B cell (primary cell): ENCODE measurements around the gene BCHE. TPM values are rescaled to one million over a fixed set of nuclear protein-coding genes. Genes with fewer than 3 reads are reported as not detected.

Experiments used
- ATAC-seq: fragments of 200-7000 bp; cut with Tn5 transposase; one replicate; pipeline ENCODE4 v1.10.0; 2021; ENCODE audit warnings: low read depth, mild to moderate bottlenecking, moderate number of reproducible peaks, moderate library complexity
- CTCF ChIA-PET: fragments of 350-600 bp; sonication (Branson Sonifier 250); formaldehyde crosslinking; loops from one replicate; lab custom pipeline; 2021; ENCODE audit warnings: antibody characterized with exemption, inconsistent platforms; lab: Charles Lee
- POLR2A ChIA-PET: fragments of 350-600 bp; sonication (Branson Sonifier 250); formaldehyde crosslinking; loops from one replicate; lab custom pipeline; 2021; ENCODE audit warnings: antibody characterized with exemption; lab: Charles Lee
- DNase-seq: peaks from one replicate; pipeline ENCODE4 v3.0.0; 2013
- H2AFZ ChIP-seq: 2 replicates; pipeline ENCODE4 v1.6.1; 2012; ENCODE audit warnings: mild to moderate bottlenecking, low read depth, low read length; ENCODE audit not compliant: insufficient read depth, poor library complexity, severe bottlenecking
- H3K27ac ChIP-seq, 2 donors: 1 replicate in 1 of 2; 2 replicates in 1 of 2; pipeline ENCODE4 v1.5.1; 2012 to 2013; ENCODE audit warnings: low read length in 2 of 2, mild to moderate bottlenecking in 2 of 2, moderate library complexity in 1 of 2
- H3K27me3 ChIP-seq, 4 experiments: fragments of 200-600 bp in 1 of 4; sonication (generic) in 1 of 4; replicated peaks in 1 of 4; 1 replicate in 2 of 4; 2 replicates in 2 of 4; pipeline versions ENCODE4 v1.6.1 to v1.7.0; 2013 to 2016; ENCODE audit warnings: low read length in 3 of 4, mild to moderate bottlenecking in 2 of 4, mixed read lengths in 1 of 4, moderate library complexity in 1 of 4; ENCODE audit not compliant: insufficient read depth in 4 of 4, control insufficient read depth in 3 of 4; ENCODE audit errors: control extremely low read depth in 1 of 4
- H3K36me3 ChIP-seq, 2 experiments: replicated peaks in 1 of 2; 1 replicate in 1 of 2; 2 replicates in 1 of 2; pipeline versions ENCODE4 v1.6.1 to v1.7.1; 2013; ENCODE audit warnings: low read length in 1 of 2; ENCODE audit not compliant: insufficient read depth in 2 of 2, control insufficient read depth in 1 of 2; ENCODE audit errors: control extremely low read depth in 1 of 2, extremely low read depth in 1 of 2
- H3K4me1 ChIP-seq, 2 donors: fragments of 200-600 bp in 1 of 2; sonication (generic) in 1 of 2; 1 replicate in 1 of 2; 2 replicates in 1 of 2; pipeline versions ENCODE4 v1.5.1 to v1.6.1; 2013 to 2017; ENCODE audit warnings: low read length in 2 of 2; ENCODE audit not compliant: control insufficient read depth in 2 of 2, insufficient read depth in 2 of 2
- H3K4me2 ChIP-seq: replicated peaks from 2 replicates; pipeline ENCODE3; 2012; ENCODE audit warnings: mild to moderate bottlenecking, low read depth, low read length; ENCODE audit not compliant: poor library complexity, severe bottlenecking
- H3K4me3 ChIP-seq, 5 experiments: fragments of 200-600 bp in 1 of 5; sonication (generic) in 1 of 5; 1 replicate in 3 of 5; 2 replicates in 2 of 5; pipeline versions ENCODE4 v1.5.1 to v1.7.0; 2011 to 2016; ENCODE audit warnings: low read length in 4 of 5, mild to moderate bottlenecking in 4 of 5, low read depth in 2 of 5, control low read depth in 1 of 5, moderate library complexity in 1 of 5; ENCODE audit not compliant: insufficient read depth in 1 of 5; ENCODE audit errors: control extremely low read depth in 1 of 5, extremely low read depth in 1 of 5
- H3K79me2 ChIP-seq: fragments of 200-600 bp; sonication (generic); one replicate; pipeline ENCODE4 v1.6.0; 2016; ENCODE audit warnings: low read length; ENCODE audit not compliant: control insufficient read depth, insufficient read depth
- H3K9ac ChIP-seq: fragments of 200-600 bp; sonication (generic); 2 replicates; pipeline ENCODE4 v1.6.1; 2017; ENCODE audit warnings: mild to moderate bottlenecking, low read length, moderate library complexity
- H3K9me3 ChIP-seq, 3 donors: one replicate each; pipeline versions ENCODE4 v1.6.1 to v1.7.1; 2013; ENCODE audit warnings: low read length in 2 of 3; ENCODE audit not compliant: control insufficient read depth in 2 of 3, insufficient read depth in 1 of 3; ENCODE audit errors: control extremely low read depth in 1 of 3
- H4K20me1 ChIP-seq: 2 replicates; pipeline ENCODE4 v1.6.0; 2012; ENCODE audit warnings: mild to moderate bottlenecking, low read length; ENCODE audit not compliant: insufficient read depth, control insufficient read depth, poor library complexity, severe bottlenecking
- H3K27ac Mint-ChIP-seq: one replicate; pipeline ENCODE4 v1.8.0; 2021; ENCODE audit warnings: mixed read lengths
- H3K27me3 Mint-ChIP-seq: one replicate; pipeline ENCODE4 v1.8.0; 2021; ENCODE audit warnings: mixed read lengths
- H3K4me1 Mint-ChIP-seq: one replicate; pipeline ENCODE4 v1.8.0; 2021; ENCODE audit warnings: mixed read lengths
- H3K4me3 Mint-ChIP-seq: one replicate; pipeline ENCODE4 v1.8.0; 2021; ENCODE audit warnings: mixed read lengths
- H3K9me3 Mint-ChIP-seq: one replicate; pipeline ENCODE4 v1.8.0; 2022; ENCODE audit warnings: mixed read lengths; ENCODE audit not compliant: insufficient read depth
- EZH2 ChIP-seq: IDR thresholded peaks from 2 replicates; pipeline ENCODE4 v1.6.1; 2012; ENCODE audit warnings: borderline replicate concordance, low read depth, mild to moderate bottlenecking, moderate library complexity, low read length; ENCODE audit not compliant: insufficient read depth, poor library complexity, severe bottlenecking
- WGBS: methylation state at CpG from one replicate; pipeline ENCODE4 v1.1.5; 2013; ENCODE audit warnings: missing lambda C conversion rate; ENCODE audit not compliant: insufficient coverage; 5-methylcytosine and 5-hydroxymethylcytosine counted together
- intact Hi-C: fragments of 100-400 bp; cut with micrococcal nuclease; formaldehyde crosslinking; loops from one replicate; pipeline ENCODE4 v1.10.0; 2022
- polyA plus RNA-seq: library from polyadenylated mRNA; depleted of rRNA; stranded (reverse); fragments of >200 nt; gene quantifications from 2 replicates; pipeline ENCODE4 v1.2.3, GENCODE V29; 2012
- total RNA-seq, 2 donors: library from RNA; stranded (reverse); fragments of 120-200 nt in 1 of 2; gene quantifications; 1 replicate in 1 of 2; 2 replicates in 1 of 2; pipeline versions ENCODE4 v1.2.3 to v1.2.4, GENCODE V29; 2013 to 2022
- TF ChIP-seq, protein P1 (sequence below): fragments of 200-600 bp; IDR thresholded peaks from one replicate; pipeline ENCODE4 v1.8.0; 2022; ENCODE audit warnings: antibody characterized with exemption, mild to moderate bottlenecking

The BCHE gene
- total and polyA plus RNA-seq, 2 donors (not counting 1 experiment from before 2014, with no cell fraction given), result not detected

DNA sequence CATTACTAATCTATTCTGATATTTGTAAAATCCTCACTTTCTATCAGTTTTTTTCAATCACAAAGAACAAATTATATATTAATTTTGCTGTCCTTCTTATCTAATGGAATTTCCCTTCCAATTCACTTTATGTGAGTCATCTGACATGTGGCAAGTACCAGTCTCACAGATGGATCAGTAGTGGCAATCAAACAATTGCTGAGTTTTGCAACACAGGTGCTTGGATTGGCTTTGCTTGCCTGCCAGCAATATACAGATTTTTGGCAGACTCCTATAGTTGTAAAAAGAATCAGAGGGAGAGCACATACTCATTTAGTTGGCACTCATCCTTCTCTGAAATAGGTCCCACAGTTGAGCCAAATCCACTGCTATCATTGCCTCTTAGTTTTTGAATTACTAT, 83.7 kb downstream of the BCHE start:
- Histone ChIP-seq H3K36me3 (no peaks in the 10 kb centered on the region), H4K20me1 (no peaks in the 10 kb centered on the region), H3K9ac (no peak overlapping the region), H3K4me2 (no peak overlapping the region), H3K9me3 (peaks cover 0 to 7% (median 0%) of the 10 kb centered on the region in 3 donors), H3K4me1 (no peaks in the 10 kb centered on the region), H3K27me3 (no peaks in the 10 kb centered on the region), H3K4me3 (no peak overlapping the region), H3K79me2 (no peaks in the 10 kb centered on the region), H3K27ac (no peak overlapping the region), H2AFZ (no peak overlapping the region)
- Mint-ChIP-seq H3K9me3 (no peaks in the 10 kb centered on the region), H3K27me3 (no peaks in the 10 kb centered on the region), H3K27ac (no peak overlapping the region), H3K4me3 (no peak overlapping the region), H3K4me1 (no peaks in the 10 kb centered on the region)
- intact Hi-C loops, result no loop called here
- no peak for ATAC-seq
- POLR2A ChIA-PET, result no interaction called here
- CTCF ChIA-PET, result no interaction called here
- TF ChIP-seq EZH2, result no peak
- TF ChIP-seq, protein P1, sequence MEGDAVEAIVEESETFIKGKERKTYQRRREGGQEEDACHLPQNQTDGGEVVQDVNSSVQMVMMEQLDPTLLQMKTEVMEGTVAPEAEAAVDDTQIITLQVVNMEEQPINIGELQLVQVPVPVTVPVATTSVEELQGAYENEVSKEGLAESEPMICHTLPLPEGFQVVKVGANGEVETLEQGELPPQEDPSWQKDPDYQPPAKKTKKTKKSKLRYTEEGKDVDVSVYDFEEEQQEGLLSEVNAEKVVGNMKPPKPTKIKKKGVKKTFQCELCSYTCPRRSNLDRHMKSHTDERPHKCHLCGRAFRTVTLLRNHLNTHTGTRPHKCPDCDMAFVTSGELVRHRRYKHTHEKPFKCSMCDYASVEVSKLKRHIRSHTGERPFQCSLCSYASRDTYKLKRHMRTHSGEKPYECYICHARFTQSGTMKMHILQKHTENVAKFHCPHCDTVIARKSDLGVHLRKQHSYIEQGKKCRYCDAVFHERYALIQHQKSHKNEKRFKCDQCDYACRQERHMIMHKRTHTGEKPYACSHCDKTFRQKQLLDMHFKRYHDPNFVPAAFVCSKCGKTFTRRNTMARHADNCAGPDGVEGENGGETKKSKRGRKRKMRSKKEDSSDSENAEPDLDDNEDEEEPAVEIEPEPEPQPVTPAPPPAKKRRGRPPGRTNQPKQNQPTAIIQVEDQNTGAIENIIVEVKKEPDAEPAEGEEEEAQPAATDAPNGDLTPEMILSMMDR, result no peak
- no peak for DNase-seq

DNA sequence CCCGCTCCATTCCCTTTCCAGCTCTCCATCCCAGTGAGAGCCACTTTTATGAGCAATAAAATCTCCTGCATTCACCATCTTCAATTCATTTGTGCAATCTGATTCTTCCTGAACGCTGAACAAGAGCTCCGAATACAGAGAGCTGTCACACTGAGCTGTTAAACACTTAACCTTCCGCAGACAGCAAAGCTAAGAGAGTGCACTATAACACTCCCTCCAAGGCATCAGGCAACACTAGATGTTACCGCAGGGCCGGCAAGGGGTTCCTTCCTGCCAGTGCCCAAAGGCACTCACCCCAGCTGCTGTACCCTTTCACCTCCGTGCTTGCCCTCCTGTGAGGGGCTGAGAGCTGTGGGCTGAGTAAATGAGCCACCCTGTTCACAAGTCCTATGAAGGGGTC, 85.6 kb downstream of the BCHE start:
- Histone ChIP-seq H2AFZ (no peak overlapping the region), H3K27ac (no peak overlapping the region), H3K27me3 (no peaks in the 10 kb centered on the region), H3K4me1 (no peaks in the 10 kb centered on the region), H3K36me3 (no peaks in the 10 kb centered on the region), H3K9me3 (peaks cover 0 to 7% (median 0%) of the 10 kb centered on the region in 3 donors), H3K4me2 (no peak overlapping the region), H3K9ac (no peak overlapping the region), H3K79me2 (no peaks in the 10 kb centered on the region), H3K4me3 (no peak overlapping the region), H4K20me1 (no peaks in the 10 kb centered on the region)
- H3K4me3 Mint-ChIP-seq, result no peak overlapping the region
- TF ChIP-seq EZH2, result no peak
- TF ChIP-seq, protein P1, result no peak
- DNase-seq, result no peak
- CTCF ChIA-PET, result no interaction called here
- H3K4me1 Mint-ChIP-seq, result no peaks in the 10 kb centered on the region
- H3K27me3 Mint-ChIP-seq, result no peaks in the 10 kb centered on the region
- 97% methylated on average over 3 of the region's 7 CpGs for WGBS
- no peak overlapping the region for H3K27ac Mint-ChIP-seq
- POLR2A ChIA-PET, result no interaction called here
- no peaks in the 10 kb centered on the region for H3K9me3 Mint-ChIP-seq
- intact Hi-C loops, result no loop called here
- ATAC-seq, result no peak
